T47D (cell line): ENCODE data around the gene PPP1R9B.

ENCODE experiments used
- DNase-seq, 2 experiments: peaks; one replicate each; pipeline versions ENCODE4 v3.0.0 to v3.0.0-alpha.2; 2011 to 2012; ENCODE audit warnings: low read depth in 1 of 2, low spot score in 1 of 2
- JUND ChIP-seq: IDR thresholded peaks from 2 replicates; pipeline ENCODE4 v1.6.1; 2012; ENCODE audit warnings: low read depth
- in situ Hi-C: cut with HindIII; loops from 2 replicates; pipeline ENCODE4 v1.10.0; 2016; ENCODE audit warnings: low sequenced_read_pairs, low pct_unique_long_range_greater_than_20kb

Gene PPP1R9B

DNA sequence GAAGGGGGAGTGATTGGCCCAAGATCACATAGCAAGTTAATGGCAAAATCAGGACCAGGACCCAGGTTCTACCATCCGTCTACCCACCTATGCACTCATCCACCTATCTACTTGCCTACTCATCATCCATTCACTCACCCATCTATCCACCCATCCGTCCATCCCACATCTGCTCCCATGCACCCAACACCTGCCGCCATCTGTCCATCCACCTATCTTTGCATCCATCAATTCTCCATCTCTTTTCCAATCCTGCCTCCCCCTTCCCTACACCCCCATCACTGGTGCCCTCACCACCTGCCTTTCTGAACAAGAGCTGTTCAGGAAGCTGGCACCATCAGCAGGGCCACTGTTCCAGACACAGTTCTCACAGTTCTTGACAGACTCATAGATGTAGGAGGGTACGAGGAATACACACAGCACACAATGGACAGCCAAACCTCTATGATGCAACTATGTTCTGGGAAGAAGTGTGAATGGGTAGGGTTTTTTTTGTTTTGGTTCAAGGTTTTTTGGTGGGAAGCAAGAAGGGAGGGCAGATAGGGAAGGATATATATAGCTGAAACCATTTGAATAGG, 25.0 kb downstream of the PPP1R9B start:
- in situ Hi-C loops = no loop called here
- TF ChIP-seq JUND = no peak
- no peak for DNase-seq

DNA sequence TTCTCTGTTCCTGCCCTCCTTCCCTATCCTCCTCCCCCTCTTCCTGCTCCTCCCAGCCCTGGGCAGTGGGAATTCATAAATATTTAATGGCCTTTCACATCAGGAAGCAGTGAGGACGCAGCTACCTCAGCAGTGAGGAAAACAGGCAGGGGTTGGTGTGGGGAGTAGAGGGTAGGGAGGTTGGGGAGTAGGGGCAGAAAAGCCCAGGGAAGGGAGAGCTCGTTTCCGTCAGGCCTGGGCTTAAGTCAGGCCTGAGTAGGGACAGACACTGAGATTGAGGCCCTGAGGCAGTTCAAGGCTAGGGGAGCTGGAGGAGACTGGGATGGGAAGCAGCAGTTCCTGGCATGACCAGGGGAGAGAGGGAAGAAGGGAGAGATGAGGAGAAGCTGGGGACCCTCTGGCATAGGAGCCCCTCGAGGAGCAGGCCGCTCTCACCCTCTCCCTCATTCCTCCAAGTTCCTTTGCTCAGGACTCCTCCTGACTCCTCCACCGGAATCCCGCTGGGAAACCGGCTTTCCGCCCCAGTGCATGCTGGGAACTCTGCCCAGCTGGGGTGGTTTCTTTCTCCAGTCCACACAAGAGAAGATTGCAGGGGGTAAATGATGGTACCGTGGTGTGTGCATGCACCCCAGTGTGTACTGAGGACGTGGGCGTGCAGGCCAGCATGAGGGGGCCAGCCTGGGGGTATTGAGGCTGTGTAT, 26.7 kb downstream of the PPP1R9B start:
- peak in 1 of 2 experiments; percentile 44 for DNase-seq
- in situ Hi-C loops = no loop called here

DNA sequence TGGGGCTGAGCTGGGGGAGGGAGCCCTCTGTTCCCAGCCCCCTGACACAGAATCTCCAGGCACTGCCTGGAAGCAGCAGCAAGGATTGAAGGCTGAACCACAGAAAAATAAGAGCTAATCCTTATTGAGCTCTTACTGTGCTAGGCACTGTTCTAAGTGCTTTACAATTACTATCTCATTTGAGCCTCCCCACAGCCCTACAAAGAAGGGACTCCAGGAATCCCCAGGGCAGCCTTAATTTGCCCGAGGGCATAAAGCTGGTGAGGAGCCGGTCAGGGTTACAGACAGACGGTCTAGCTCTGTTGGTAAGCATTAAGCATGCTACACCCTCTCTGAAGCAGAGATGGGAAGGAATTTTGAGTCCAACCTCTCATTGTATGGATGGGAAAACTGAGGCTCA, 27.5 kb downstream of the PPP1R9B start:
- TF ChIP-seq JUND = no peak
- DNase-seq = no peak
- in situ Hi-C loops = no loop called here

More for the DNA sequence above, 26.7 kb downstream of the PPP1R9B start:
- no peak for TF ChIP-seq JUND

DNA sequence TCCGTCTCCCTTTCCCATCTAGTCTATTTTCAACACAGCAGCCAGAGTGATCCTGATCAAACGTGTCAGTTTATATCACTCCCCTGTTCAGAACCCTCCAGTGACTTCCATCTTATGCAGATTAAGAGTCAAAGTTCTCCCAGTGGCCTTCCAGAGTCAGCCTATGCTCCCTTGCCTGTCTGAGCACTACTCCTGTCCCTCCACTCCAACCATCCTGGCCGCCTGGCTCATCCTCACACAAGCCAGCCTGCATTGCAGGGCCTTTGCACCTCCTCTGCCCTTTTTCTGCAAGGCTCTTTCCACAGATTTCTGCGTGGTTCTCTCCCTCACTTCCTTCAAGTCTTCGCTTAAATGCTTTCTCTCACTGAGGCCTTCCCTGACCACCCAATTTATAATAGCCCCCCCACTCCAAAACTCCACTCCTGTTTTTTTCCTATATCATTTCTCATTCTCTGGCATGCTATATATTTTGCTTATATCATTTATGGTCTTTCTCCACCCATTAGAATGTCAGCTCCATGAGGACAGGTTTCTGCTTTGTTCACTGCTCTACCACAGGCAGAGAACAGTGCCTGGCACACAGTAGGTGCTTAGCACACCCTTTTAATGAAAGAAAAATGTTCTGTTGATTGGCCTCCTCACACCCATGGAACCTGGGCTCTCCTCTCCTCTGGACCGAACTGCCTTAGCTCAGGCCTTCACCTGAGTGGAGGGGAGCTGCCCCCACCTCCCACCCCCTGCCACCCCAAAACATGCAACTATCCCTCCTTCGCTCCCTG, 29.8 kb downstream of the PPP1R9B start:
- no peak for TF ChIP-seq JUND
- DNase-seq = no peak
- in situ Hi-C loops = no loop called here

DNA sequence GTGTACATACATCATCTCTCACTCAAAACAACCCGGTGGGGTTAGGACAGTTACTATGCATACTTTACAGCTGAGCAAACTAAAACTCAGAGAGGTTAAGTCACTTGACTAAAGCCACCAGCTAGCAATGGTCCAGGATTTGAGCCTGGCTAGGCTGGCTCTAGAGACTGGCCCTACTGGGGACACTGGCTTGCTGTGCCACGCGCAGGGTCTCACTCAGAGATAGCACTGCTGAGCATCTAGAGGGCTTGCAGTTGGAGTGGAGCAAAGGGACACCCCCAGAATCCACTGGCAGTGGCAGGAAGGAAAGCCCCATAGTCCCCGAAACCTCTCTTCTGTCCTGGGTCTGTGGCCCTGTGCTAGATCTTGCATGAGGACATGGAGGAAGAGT, 31.7 kb downstream of the PPP1R9B start:
- in situ Hi-C loops = no loop called here
- no peak for TF ChIP-seq JUND
- no peak for DNase-seq

DNA sequence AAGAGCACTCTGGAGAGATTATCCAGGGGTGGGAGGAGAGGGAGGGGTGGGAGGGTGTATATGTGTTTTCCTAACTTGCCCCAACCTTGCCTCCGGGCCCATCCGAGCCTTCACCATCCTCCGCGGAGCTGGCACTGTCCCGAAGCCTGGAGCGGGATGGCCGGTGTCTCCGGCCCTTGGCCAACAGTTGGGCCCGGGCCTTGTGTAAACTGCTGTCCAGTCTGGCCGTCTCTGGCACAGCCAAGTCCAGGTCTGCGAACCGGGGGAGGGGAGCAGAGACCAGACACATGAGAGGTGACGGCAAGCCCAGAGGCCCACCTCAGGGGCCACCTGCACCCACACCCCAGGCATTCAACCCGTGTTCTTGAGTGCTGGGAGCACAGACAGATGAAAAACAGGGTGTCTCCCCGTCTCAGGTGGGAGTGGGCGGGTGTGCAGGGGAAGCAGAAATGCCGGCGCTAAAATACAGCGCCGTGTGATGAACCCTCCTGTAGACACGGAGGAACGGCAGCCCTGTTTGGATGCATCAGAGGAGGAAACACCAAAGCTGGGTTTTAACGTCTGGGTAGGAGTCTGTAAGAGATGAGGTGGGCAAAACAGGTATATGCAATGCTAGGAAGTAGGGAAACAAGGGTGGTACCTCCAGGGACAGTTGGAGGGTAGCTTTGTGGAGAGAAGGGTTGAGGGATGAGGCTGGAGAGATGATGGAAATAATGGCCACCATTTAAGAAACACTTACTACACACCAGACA, 32.2 kb downstream of the PPP1R9B start:
- in situ Hi-C loops = no loop called here
- no peak for DNase-seq
- no peak for TF ChIP-seq JUND

DNA sequence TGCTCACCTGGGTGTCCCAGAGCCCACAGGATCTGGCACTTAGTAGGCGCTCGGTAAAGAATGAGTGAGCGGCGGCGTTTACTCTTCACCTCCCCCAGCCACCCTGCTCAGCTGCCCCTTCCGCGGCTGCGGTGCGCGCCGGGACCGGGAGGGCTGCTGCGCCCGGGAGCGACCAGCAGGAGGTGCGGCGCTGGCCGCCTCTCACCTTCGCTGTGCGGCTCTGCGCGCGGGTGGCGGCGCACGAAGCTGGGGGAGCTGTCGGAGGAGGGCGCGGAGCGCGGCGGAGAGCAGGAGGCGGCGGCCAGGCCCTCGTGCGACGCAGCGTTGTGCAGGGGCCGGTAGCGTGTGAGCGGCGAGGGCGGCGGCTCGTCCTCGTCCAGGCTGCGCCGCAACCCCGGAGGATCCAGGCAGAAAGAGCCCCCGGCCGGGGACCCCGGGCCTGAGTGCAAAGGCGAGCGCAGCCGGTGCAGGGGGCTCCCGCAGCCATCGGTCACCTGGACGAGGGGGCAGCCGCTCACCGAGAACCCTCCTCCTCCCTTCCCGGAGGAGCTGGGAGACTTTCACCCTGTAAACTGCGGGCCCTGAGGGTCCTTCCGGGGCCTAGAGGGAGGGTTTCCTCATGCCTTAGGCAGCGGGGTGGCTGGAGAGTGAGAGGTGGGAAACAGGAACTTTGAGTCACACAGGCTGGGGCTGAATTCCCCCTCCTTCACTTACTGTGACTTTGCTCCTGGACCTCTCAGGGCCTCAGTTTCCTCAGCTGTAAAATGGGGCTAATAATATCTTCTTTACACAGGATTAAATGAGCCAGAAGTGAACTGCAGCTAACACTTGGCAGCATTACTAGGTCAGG, 33.0 kb downstream of the PPP1R9B start:
- no peak for TF ChIP-seq JUND
- peak; percentile 79 to 81 for DNase-seq
- in situ Hi-C loops = no loop called here

DNA sequence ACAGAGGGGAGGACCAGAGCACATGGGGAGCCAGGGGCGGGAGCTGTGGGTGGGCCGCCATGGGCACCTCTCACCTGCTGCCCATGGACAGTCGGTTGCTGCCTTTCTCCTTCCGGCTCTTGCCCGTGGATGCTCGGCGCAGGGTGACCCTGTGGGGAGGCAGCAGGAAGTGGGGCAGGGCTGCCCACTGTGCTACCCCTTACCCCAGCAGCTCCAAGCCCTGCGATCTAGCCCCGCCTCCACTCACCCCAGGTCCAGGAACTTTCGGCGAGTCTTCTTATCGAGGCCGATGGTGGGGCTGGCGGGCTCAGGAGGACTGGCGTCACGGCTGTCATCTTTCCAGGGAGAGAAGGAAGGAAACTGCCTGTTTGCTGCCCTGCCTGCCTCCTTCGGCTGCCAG, 34.7 kb downstream of the PPP1R9B start:
- in situ Hi-C loops = no loop called here
- DNase-seq = no peak
- no peak for TF ChIP-seq JUND

DNA sequence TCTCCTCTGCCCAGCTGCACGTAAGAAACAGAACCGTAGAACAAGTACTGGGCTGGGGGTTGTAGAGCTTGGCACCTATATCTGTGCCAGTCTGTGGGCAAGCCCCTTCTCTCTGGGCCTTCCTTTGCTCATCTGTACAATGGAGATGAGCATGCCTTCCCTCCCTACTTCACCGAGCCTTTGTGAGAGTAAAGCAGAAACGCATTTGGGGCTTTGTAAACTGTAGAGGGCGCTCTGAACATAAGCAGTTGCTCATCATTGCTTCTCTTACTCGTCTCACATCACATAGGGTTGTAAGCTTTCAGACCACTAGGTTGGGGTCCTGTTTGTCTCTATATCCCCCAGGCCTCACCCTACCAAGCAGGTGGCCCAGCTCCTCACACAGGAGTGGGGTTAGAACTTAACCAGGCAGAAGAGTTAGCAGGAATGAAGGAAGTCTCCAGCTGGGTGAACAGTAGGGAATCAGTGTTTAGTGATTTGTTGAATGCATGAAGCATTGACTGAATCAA, 35.6 kb downstream of the PPP1R9B start:
- in situ Hi-C loops = no loop called here
- no peak for TF ChIP-seq JUND
- peak; percentile 72 to 83 for DNase-seq

DNA sequence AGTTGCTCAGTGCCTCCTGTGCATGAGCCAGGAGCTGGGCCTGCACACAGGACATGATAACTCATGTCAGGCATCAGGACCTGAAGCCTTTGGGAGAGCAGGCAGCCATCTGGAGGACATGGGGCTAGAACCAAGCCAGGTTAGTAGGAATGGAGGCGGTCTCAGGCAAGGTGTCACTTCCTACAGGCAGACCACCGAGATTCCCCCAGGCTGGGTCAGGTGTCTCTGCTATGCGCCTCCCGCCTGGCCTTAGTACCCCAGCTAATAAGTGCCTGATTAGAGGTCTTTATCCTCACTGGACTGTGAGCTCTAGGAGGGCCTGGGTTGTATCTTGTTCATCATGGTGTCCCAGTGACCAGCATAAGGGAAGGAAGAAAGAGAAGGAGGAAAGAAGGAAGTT, 36.1 kb downstream of the PPP1R9B start:
- TF ChIP-seq JUND = no peak
- in situ Hi-C loops = no loop called here

DNA sequence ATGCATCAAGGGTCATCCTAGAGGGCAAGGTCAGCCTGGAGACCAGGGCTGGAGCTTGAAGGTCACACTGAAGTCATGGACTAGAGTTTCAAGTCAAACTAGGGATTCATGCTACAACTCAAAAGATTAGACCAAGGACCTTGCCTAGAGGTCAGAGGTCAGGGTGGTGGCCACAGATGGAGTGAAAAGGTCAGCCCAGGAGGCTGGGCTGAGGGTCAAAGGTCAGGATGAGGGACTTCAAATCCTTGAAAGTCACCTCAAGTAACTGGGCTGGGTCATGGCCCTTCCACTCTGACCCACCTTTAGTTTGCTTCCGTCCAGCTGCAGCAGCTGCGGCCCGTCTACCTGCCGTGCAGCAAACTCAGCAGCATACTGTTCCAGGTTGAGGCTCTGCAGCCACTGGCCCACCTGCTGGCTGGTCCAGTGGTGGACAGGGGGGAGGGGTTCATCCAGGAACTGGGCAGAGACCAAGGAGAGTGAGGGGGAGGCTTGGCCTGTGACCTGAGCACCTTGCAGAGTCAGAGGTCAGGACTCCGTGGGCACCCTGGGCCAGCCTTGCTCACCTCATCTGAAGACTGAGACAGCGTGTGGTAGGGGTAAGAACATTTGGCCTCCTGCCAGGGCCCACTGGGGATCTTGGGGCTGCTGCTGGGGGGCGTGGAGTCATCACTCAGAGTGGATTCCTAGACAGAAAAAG, 36.7 kb downstream of the PPP1R9B start:
- TF ChIP-seq JUND = no peak
- no peak for DNase-seq
- in situ Hi-C loops = no loop called here

More for the DNA sequence above, 36.1 kb downstream of the PPP1R9B start:
- DNase-seq = no peak
